Esophagus squamous epithelium (tissue), 4 donors: ENCODE measurements around the gene NTF4.

Source experiments
- POLR2A ChIP-seq, 4 donors: fragments of 450-650 bp; IDR thresholded peaks; one replicate each; pipeline ENCODE4 v1.6.1; 2017; ENCODE audit warnings: antibody characterized with exemption in 4 of 4, mild to moderate bottlenecking in 4 of 4, moderate library complexity in 3 of 4
- TF ChIP-seq, protein P1 (sequence below), 6 experiments: fragments of 450-650 bp in 4 of 6; fragments of 200-600 bp in 2 of 6; sonication (generic) in 2 of 6; IDR thresholded peaks; one replicate each; pipeline ENCODE4 v1.5.1; 2016 to 2019; ENCODE audit warnings: antibody characterized with exemption in 6 of 6, mild to moderate bottlenecking in 4 of 6, moderate library complexity in 4 of 6

DNA sequence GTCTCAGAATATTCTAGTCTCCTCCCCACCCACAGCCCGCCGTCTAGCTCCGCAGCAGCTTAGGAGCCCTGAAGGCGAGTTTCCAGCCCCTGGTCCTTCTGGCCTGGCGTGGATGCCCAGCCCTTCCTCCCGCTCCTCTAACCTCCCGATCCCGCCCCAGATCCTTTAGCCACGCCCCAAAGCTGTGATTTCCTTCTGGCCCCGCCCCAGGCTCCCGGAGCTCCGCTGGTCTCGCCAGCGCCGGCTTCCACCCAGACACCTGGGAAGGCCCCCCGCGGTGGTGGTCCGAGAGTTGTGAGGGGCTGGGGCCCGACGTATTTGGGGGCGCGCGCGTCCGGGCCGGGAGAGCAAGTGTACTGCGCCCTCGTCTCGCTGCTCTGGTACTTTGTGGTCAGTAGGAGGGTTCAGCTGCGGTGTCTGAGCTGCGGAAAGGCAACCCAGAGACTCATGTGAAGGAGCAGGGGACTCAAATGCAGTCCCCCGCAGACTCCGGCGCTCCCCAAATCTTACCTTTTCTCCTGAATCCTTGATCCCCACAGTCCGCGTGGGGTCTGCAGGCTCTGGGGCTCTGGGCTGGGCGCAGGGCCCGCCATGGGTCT lies 6.9 kb downstream of the NTF4 start, which contains the start of gene CGB7:
- TF ChIP-seq, protein P1, sequence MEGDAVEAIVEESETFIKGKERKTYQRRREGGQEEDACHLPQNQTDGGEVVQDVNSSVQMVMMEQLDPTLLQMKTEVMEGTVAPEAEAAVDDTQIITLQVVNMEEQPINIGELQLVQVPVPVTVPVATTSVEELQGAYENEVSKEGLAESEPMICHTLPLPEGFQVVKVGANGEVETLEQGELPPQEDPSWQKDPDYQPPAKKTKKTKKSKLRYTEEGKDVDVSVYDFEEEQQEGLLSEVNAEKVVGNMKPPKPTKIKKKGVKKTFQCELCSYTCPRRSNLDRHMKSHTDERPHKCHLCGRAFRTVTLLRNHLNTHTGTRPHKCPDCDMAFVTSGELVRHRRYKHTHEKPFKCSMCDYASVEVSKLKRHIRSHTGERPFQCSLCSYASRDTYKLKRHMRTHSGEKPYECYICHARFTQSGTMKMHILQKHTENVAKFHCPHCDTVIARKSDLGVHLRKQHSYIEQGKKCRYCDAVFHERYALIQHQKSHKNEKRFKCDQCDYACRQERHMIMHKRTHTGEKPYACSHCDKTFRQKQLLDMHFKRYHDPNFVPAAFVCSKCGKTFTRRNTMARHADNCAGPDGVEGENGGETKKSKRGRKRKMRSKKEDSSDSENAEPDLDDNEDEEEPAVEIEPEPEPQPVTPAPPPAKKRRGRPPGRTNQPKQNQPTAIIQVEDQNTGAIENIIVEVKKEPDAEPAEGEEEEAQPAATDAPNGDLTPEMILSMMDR (IDR thresholded peaks at IDR 0.05), result no peak
- no peak for TF ChIP-seq POLR2A (IDR thresholded peaks at IDR 0.05)
